Testis (tissue), 3 donors: ENCODE results near the gene SGPL1. TPM values are rescaled to one million over a fixed set of nuclear protein-coding genes. Genes with fewer than 3 reads are reported as not detected.
A peak's percentile ranks its signal among the peaks of the same experiment; 100 is the strongest.

ENCODE experiments used
- DNase-seq: peaks from one replicate; pipeline ENCODE4 v3.0.0-alpha.2; 2019
- H3K27ac ChIP-seq, 2 donors: fragments of 200-600 bp; sonication (generic); one replicate each; pipeline ENCODE4 v1.5.1; 2019
- H3K27me3 ChIP-seq: fragments of 200-600 bp; sonication (generic); one replicate; pipeline ENCODE4 v1.5.1; 2019
- H3K36me3 ChIP-seq: fragments of 200-600 bp; sonication (generic); one replicate; pipeline ENCODE4 v1.5.1; 2017; ENCODE audit warnings: low read depth; ENCODE audit errors: missing control alignments
- H3K4me1 ChIP-seq: fragments of 200-600 bp; sonication (generic); one replicate; pipeline ENCODE4 v1.5.1; 2019
- H3K4me3 ChIP-seq, 2 donors: fragments of 200-600 bp; sonication (generic); one replicate each; pipeline ENCODE4 v1.5.1; 2017 to 2019
- H3K9me3 ChIP-seq: fragments of 200-600 bp; sonication (generic); one replicate; pipeline ENCODE4 v1.5.1; 2017
- CTCF ChIP-seq, 3 experiments: fragments of 450-650 bp in 2 of 3; fragments of 200-600 bp in 1 of 3; sonication (generic) in 1 of 3; IDR thresholded peaks; one replicate each; pipeline ENCODE4 v1.5.1; 2016 to 2019; ENCODE audit warnings: antibody characterized with exemption in 3 of 3, mild to moderate bottlenecking in 2 of 3, moderate library complexity in 1 of 3
- POLR2A ChIP-seq: fragments of 450-650 bp; IDR thresholded peaks from one replicate; pipeline ENCODE4 v1.6.1; 2017; ENCODE audit warnings: antibody characterized with exemption, mild to moderate bottlenecking, moderate library complexity
- WGBS, 2 donors: methylation state at CpG; one replicate each; pipeline ENCODE4 v1.1.5; 2018; 5-methylcytosine and 5-hydroxymethylcytosine counted together
- intact Hi-C: fragments of 100-400 bp; cut with DNase I; formaldehyde crosslinking; loops from one replicate; pipeline ENCODE4 v1.15.1; 2023; ENCODE audit warnings: low total_unique reads
- polyA plus RNA-seq: library from polyadenylated mRNA; stranded (reverse); fragments of 350-450 nt; fragmentation: Illumina TruSeq; extraction: RNeasy Lipid Tissue Mini Kit (QIAGEN cat#74804); gene quantifications from one replicate; pipeline ENCODE4 v1.2.3, GENCODE V29; 2014; ENCODE audit warnings: low read depth, low replicate concordance; ENCODE audit not compliant: insufficient read depth
- total RNA-seq, 2 donors: library from RNA; depleted of rRNA; stranded (reverse); fragments of >200 nt; gene quantifications; one replicate each; pipeline ENCODE4 v1.2.3, GENCODE V29; 2016

The SGPL1 gene
- total and polyA plus RNA-seq, 3 donors from 2014 or later = 38.5 to 70.1 (median 64.2) TPM

- Histone ChIP-seq H3K36me3 (no peaks in the 10 kb centered on the region), H3K9me3 (no peaks in the 10 kb centered on the region), H3K4me3 (no peak overlapping the region), H3K27me3 (no peaks in the 10 kb centered on the region), H3K4me1 (peaks cover 24% of the 10 kb centered on the region), H3K27ac (no peak overlapping the region)
- WGBS, 2 donors = 64 to 75% methylated on average over 4 of the region's 4 CpGs
- no peak for DNase-seq
- intact Hi-C loops = no loop called here
- TF ChIP-seq POLR2A = no peak
Observed at GRCh38 chr10:70814126-70814525, 1.6 kb upstream of the SGPL1 start.

GRCh38 chr10:70816220-70816894, 609 bp downstream of the SGPL1 start:
- DNase-seq = peak; percentile 74
- intact Hi-C loops = loop anchor here (5.0 kb wide), 1 partner anchor 61 kb away; no protein-coding TSS in a partner anchor

GRCh38 chr10:70820976-70821750, 5.4 kb downstream of the SGPL1 start:
- DNase-seq = no peak
- H3K4me1 ChIP-seq = peaks cover 7% of the 10 kb centered on the region
- intact Hi-C loops = no loop called here
- H3K36me3 ChIP-seq = no peaks in the 10 kb centered on the region
- no peak overlapping the region for H3K27ac ChIP-seq
- H3K4me3 ChIP-seq = no peak overlapping the region
- H3K9me3 ChIP-seq = no peaks in the 10 kb centered on the region
- TF ChIP-seq CTCF (IDR thresholded peaks at IDR 0.05) (no peak), POLR2A (no peak)
- 86 to 88% methylated on average over 4 of the region's 4 CpGs for WGBS, 2 donors
- H3K27me3 ChIP-seq = no peaks in the 10 kb centered on the region

More at GRCh38 chr10:70816220-70816894, 609 bp downstream of the SGPL1 start:
- WGBS, 2 donors = 1 to 3% methylated on average over 15 to 43 of the region's 43 CpGs
- Histone ChIP-seq H3K27me3 (no peaks in the 10 kb centered on the region), H3K36me3 (no peaks in the 10 kb centered on the region), H3K9me3 (no peaks in the 10 kb centered on the region), H3K4me1 (peaks cover 13% of the 10 kb centered on the region), H3K27ac (peak overlapping the region; percentile 88 to 95), H3K4me3 (peak overlapping the region; percentile 84 to 86)
- no peak for TF ChIP-seq CTCF (IDR thresholded peaks at IDR 0.05)

GRCh38 chr10:70822076-70822820, 6.5 kb downstream of the SGPL1 start:
- Histone ChIP-seq H3K27ac (no peak overlapping the region), H3K36me3 (no peaks in the 10 kb centered on the region)
- no peak for TF ChIP-seq CTCF (IDR thresholded peaks at IDR 0.05)
- no peak for TF ChIP-seq POLR2A

More at GRCh38 chr10:70822076-70822820, 6.5 kb downstream of the SGPL1 start:
- H3K9me3 ChIP-seq = no peaks in the 10 kb centered on the region
- intact Hi-C loops = no loop called here
- H3K4me1 ChIP-seq = no peaks in the 10 kb centered on the region
- no peak overlapping the region for H3K4me3 ChIP-seq
- 89 to 92% methylated on average over 2 of the region's 2 CpGs for WGBS, 2 donors
- no peaks in the 10 kb centered on the region for H3K27me3 ChIP-seq
- DNase-seq = no peak
